HG03135 (cell line): ENCODE results near the gene MANEA.
A peak's percentile ranks its signal among the peaks of the same experiment; 100 is the strongest.
"Not testable (repeated sequence)": the region's sequence is repeated elsewhere in the genome, so short reads cannot be mapped to it uniquely, and the experiment has no call there.

ENCODE experiments used
- ATAC-seq: cut with Tn5 transposase; IDR thresholded peaks from one replicate; pipeline ENCODE4 v1.9.1; 2021; ENCODE audit warnings: mild to moderate bottlenecking, moderate library complexity; ENCODE audit not compliant: unreplicated experiment

Gene MANEA, protein sequence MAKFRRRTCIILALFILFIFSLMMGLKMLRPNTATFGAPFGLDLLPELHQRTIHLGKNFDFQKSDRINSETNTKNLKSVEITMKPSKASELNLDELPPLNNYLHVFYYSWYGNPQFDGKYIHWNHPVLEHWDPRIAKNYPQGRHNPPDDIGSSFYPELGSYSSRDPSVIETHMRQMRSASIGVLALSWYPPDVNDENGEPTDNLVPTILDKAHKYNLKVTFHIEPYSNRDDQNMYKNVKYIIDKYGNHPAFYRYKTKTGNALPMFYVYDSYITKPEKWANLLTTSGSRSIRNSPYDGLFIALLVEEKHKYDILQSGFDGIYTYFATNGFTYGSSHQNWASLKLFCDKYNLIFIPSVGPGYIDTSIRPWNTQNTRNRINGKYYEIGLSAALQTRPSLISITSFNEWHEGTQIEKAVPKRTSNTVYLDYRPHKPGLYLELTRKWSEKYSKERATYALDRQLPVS

DNA sequence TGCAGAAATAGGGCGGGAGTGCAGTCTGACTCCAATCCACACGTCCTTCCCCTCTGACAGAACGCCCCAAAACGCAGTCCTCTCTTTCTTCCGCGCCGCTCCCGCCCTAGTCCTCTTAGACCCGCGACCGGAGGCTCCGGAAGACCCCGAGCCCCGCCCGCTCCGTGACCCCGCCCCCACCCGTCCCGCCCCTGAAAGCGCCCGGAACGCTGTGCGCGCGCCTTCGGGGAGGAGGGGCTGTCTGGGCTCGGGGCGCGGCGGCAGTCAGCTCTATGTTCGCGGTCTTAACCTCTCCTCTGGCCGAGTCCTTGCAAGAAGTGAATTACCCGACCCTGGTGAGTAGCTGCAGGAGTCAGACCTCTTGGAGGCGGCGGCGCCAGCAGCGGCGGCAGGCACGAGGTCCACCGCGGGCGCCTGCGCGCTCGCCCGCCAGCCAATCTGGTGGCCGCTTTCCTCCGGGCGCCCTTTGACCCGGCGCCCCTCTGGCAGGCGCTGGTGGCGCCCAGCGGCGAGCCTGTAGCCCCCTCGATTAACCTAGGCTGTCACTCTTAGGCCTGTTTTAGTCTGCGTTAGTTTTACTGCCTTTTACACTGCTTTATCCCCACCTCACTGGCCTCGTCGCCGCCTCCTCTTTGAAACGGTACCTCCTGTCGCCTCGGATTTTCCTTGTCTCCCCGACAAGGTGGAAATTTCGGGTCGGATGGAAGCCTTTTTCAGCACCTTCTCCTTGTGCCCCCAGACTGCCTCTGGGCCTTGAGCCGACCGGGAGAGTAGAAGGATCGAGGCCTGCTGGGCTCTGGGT is at the start of gene MANEA:
TSS of gene MANEA (plus strand) at position 232 of the 802 bp plus-strand sequence. CDS start 8,905 bp downstream, outside the sequence.
- peak; percentile 80 for ATAC-seq

GRCh38 chr6:95529762-95530161 is 47.6 kb upstream of the MANEA start:
- no peak for ATAC-seq

- ATAC-seq, result no peak
Observed at GRCh38 chr6:95530176-95530819, 47.0 kb upstream of the MANEA start.

DNA sequence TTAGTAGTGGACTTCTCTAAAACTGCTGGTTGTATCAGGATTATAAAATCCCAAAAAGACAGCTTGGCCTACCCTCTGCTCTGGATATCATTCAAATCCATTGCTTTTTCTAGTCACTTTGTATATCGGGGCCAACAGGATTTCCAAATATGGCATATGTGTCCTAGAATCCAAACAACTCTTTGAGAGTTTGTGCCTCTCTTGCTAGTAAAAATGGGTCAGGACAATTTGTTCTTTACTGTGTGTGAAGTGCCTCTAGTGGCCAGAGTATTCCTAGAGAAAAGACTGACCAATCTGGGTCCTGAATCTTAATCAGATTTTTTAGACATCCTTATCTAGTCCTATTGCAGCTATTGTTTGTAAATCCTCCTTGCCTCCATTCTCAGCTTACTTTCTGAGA is 33.5 kb upstream of the MANEA start:
- no peak for ATAC-seq

DNA sequence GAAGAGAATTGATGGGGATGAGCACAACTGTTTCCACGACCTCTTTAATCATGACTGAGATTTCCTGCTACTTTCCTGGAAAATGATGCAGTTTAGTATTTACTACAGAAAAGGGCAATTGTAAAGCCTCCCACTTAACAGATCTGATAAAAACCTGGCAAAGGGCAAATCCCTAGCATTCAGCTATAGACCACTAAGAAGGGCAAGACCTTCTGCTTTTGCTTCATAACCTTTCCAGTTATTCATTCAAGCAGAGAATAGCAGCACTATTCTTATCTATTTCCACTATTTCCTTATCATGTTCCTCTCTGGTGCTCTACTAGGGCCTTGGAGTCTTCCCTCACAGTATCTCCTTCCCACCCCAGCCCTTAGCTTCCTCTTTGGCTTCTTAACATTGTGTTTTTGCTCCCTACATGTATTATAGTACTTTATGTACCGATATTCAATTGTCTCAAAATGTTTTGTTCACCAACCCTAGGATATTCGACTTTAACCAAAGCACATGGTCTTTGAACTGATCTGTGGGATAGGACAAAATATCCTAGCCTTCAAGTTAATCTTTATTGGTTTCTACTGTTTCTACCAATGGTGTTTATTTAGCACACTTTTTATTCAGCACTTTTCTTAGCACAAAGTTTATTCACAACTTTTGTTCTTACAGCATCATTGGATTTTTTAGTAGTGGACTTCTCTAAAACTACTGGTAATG is 32.7 kb upstream of the MANEA start:
- ATAC-seq, result no peak

DNA sequence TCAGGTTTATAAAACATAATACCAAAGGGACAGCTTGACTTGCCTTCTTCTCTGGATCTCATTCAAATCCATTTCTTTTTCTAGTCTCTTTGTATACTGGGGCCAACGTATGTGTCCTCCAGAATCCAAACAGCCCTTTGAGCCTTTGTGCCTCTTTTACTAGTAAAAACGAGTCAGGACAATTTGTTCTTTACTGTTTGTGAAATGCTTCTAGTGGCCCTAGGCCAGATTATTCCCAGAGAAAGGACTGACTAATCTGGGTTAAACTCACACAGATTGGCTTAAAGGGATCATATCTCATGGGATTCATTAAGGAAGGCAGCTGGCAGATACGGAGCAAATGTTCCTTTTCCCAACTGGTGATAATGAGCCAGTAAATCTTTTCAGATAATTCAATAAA is 32.1 kb upstream of the MANEA start:
- no peak for ATAC-seq

GRCh38 chr6:95545686-95546085 is 31.6 kb upstream of the MANEA start:
- no peak for ATAC-seq

- no peak for ATAC-seq
Observed at GRCh38 chr6:95546148-95546547, 31.2 kb upstream of the MANEA start.

DNA sequence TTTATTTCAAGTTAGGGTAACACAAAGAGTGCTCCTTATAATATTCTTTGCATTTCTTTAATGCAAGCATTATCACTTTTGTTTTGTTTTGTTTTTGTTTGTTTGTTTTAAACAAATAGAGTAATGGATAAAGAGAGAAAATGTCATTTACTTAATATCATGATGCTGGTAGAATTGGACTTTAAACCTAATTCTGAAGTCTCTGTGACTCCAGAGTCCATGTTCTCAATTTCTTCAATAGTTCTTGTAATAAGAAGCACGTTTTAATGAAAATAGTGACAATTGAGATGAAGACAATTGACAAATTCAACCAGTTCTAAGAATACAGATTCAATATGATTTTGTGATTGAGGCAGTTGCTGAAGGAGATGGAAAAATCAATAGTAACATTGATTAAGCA is 30.3 kb upstream of the MANEA start:
- ATAC-seq, result no peak

DNA sequence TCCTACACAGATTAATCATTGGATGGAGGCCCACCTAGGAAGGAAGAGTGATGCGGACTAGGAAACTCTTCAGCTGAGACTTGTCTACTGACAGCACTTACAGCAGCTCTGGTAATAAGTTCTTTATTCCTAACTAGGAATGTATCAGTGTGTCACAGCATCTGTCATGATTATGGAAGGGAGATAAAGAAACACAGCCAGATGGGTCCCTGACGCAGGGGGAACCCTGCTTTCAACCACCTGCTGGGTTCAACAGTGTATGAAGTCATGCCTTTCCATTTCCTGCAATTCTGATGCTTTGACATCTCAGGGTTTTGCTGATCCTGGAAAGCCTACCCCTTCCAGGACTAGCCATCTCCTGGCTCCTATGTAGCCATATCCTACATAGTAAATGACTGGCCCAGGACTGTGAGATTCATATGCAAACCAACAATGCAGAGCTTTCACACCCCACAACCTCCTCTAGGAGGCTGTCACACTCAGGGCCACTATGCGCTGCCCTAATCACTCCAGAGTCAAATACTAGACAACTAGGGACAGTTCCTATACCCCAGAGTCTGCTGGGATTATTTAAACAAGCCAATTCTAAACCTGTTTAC is 29.0 kb upstream of the MANEA start:
- ATAC-seq, result no peak

- no peak for ATAC-seq
Observed at GRCh38 chr6:95551678-95552324, 25.5 kb upstream of the MANEA start.

- no peak for ATAC-seq
Observed at GRCh38 chr6:95553880-95554279, 23.5 kb upstream of the MANEA start.

DNA sequence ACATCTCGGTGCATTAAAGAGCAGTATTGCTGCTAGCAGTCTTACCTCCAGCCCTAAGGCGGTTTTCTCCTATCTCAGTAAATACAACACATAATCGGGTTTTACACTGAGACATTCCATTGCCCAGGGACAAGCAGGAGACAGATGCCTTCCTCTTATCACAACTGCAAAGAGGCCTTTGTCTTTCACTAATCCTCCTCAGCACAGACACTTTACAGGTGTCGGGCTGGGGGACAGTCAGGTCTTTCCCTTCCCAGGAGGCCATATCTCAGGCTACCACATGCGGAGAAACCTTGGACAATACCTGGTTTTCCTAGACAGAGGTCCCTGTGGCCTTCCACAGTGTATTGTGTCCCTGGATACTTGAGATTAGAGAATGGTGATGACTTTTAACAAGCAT is 16.4 kb upstream of the MANEA start:
- not testable (repeated sequence) for ATAC-seq

- no peak for ATAC-seq
Observed at GRCh38 chr6:95569560-95569959, 7.8 kb upstream of the MANEA start.

DNA sequence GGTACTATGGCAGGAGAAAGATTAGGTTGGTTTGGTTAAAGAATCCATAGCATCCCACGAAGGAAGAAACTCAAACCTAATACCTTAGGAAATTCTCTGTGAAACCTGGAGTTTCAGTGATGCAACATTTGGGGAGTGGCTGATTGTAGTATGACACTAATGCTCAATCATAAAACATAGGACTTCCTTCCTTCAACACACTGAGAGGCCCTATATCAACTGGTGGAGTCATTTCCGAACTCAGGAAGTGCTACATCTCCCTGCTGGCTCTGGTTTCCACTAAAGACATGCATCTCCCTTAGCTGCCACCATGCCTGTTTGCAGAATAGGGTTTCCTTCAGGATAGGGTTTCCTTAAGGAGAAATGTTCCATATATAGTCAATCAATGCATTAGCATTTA is 5.2 kb upstream of the MANEA start:
- ATAC-seq, result no peak

GRCh38 chr6:95574811-95575210 is 2.5 kb upstream of the MANEA start:
- no peak for ATAC-seq

DNA sequence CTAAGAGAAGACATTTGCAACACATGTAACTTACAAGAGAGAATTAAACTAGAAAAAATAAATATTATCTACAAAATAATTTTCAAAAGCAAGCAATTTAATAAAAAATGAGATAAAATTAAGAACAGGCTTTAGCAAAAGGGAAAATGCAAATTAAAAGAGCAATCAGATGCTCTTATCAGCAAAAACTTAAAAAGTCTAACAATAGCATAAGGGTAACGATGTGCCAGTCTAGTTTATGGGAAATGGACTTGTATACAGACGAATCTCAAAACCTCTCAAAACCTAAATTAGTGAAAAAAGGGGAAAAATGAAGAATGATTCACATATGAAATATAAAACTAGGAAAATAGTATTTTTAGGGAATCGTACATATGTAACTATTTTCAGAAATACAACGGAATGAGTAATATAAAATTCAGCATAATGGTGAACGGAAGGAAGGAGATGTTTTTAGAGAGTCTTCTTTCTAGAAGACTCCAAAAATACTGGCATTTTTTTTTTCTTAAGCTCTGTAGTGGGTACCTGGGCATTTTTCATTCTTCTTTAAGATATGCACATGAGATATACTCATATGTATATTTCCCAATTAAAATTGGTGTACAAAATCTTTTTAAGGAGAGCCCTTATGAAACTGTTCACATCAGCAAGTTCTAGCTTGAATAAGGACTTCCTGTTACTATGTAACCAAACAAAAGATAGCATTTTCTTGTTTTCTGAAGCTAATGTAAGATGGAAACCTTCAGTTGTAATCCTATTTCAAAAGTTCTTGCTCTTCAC is 927 bp upstream of the MANEA start:
- ATAC-seq, result peak; percentile 17

DNA sequence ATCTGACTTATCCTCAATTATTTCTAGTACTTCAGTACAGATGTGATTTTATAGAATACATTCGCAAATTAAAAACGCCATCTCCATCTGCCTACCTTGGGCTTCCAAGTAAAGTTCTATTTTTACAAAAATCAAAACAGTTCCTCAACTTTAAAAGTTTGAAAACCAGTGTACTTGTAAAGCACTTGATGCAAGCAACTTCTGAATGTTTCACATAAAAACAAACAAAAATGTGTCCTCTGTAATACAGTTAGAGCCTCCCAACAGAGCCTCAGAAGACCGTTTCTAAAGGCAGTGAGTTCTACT is 384 bp upstream of the MANEA start:
- no peak for ATAC-seq

- peak; percentile 16 for ATAC-seq
Observed at GRCh38 chr6:95578106-95578410, 723 bp downstream of the MANEA start.

GRCh38 chr6:95581073-95581472 is 3.7 kb downstream of the MANEA start:
- ATAC-seq, result no peak
